Panc1 (cell line): ENCODE data around the gene EPHB2. TPM values are rescaled to one million over a fixed set of nuclear protein-coding genes. Genes with fewer than 3 reads are reported as not detected.

ENCODE experiments used
- ATAC-seq: fragments of 200-7000 bp; cut with Tn5 transposase; 2 replicates; pipeline ENCODE4 v1.9.1; 2020; ENCODE audit warnings: mild to moderate bottlenecking, moderate library complexity
- BruUV-seq: library from RNA; stranded (reverse); fragments of 400-500 nt; replicated peaks from 2 replicates; lab custom pipeline; 2021; lab: Mats Ljungman, UMichigan
- CTCF ChIA-PET: fragments of 300-600 bp; sonication (Branson Sonifier 250); formaldehyde crosslinking; loops from one replicate; lab custom pipeline; 2022; ENCODE audit warnings: antibody characterized with exemption; lab: Charles Lee
- POLR2A ChIA-PET: fragments of 300-600 bp; sonication (Branson Sonifier 250); formaldehyde crosslinking; loops from one replicate; lab custom pipeline; 2022; ENCODE audit warnings: antibody characterized with exemption; lab: Charles Lee
- DNase-seq: peaks from one replicate; pipeline ENCODE4 v3.0.0-alpha.2; 2010; ENCODE audit warnings: low read depth, low spot score
- H3K27ac ChIP-seq: 2 replicates; pipeline ENCODE4 v1.5.1; 2011; ENCODE audit warnings: mild to moderate bottlenecking, low read length, inconsistent platforms
- H3K27me3 ChIP-seq: fragments of 200-500 bp; sonication (Bioruptor generic); 2 replicates; pipeline ENCODE4 v1.6.0; 2014; ENCODE audit warnings: low read length, inconsistent platforms; ENCODE audit not compliant: control insufficient read depth, insufficient read depth
- H3K36me3 ChIP-seq: fragments of 200-500 bp; sonication (Bioruptor generic); 2 replicates; pipeline ENCODE4 v1.5.1; 2014; ENCODE audit warnings: inconsistent platforms, mild to moderate bottlenecking, low read length, moderate library complexity; ENCODE audit not compliant: control insufficient read depth, insufficient read depth
- H3K4me1 ChIP-seq: 2 replicates; pipeline ENCODE4 v1.5.1; 2011; ENCODE audit warnings: inconsistent platforms, mild to moderate bottlenecking, low read length, moderate library complexity; ENCODE audit not compliant: control insufficient read depth, insufficient read depth
- H3K4me3 ChIP-seq, 2 experiments: 2 replicates each; pipeline ENCODE4 v1.5.1; 2011 to 2012; ENCODE audit warnings: low read depth in 2 of 2, low read length in 2 of 2, mild to moderate bottlenecking in 2 of 2, inconsistent platforms in 1 of 2, moderate library complexity in 1 of 2
- H3K9me3 ChIP-seq: fragments of 200-500 bp; sonication (Bioruptor generic); 2 replicates; pipeline ENCODE4 v1.5.1; 2014; ENCODE audit warnings: low read depth, mild to moderate bottlenecking, inconsistent platforms, low read length, moderate library complexity; ENCODE audit not compliant: control insufficient read depth, insufficient read depth
- POLR2AphosphoS5 ChIP-seq: IDR thresholded peaks from 2 replicates; pipeline ENCODE4 v1.6.1; 2012; ENCODE audit warnings: mild to moderate bottlenecking, low read depth, low read length, moderate library complexity
- SIN3A ChIP-seq: IDR thresholded peaks from 2 replicates; pipeline ENCODE4 v1.6.1; 2012; ENCODE audit warnings: low read depth, mild to moderate bottlenecking, low read length, moderate library complexity, borderline replicate concordance; ENCODE audit not compliant: insufficient read depth
- TCF7L2 ChIP-seq: IDR thresholded peaks from 2 replicates; pipeline ENCODE4 v1.6.1; 2011; ENCODE audit warnings: mild to moderate bottlenecking, low read depth, low read length, inconsistent platforms
- in situ Hi-C: cut with HindIII; loops from 2 replicates; pipeline ENCODE4 v1.10.0; 2016; ENCODE audit warnings: low sequenced_read_pairs, low pct_unique_long_range_greater_than_20kb
- intact Hi-C: fragments of 100-400 bp; cut with micrococcal nuclease; formaldehyde crosslinking; loops from one replicate; pipeline ENCODE4 v1.10.0; 2022; ENCODE audit not compliant: unreplicated experiment
- total RNA-seq: library from RNA; stranded (reverse); gene quantifications from one replicate; pipeline ENCODE4 v1.2.1, GENCODE V29; 2021; ENCODE audit not compliant: unreplicated experiment
- TF ChIP-seq, protein P1 (sequence below): fragments of 450-650 bp; IDR thresholded peaks from 2 replicates; pipeline ENCODE4 v1.5.1; 2017; ENCODE audit warnings: mild to moderate bottlenecking
- TF ChIP-seq, protein P2 (sequence below), 2 experiments: IDR thresholded peaks; 2 replicates each; pipeline ENCODE4 v1.6.1; 2011 to 2012; ENCODE audit warnings: low read depth in 2 of 2, control low read depth in 1 of 2, low read length in 1 of 2, mild to moderate bottlenecking in 1 of 2, moderate library complexity in 1 of 2; ENCODE audit not compliant: insufficient read depth in 1 of 2

EPHB2 gene
- total RNA-seq, 1 experiment from 2014 or later: 29.0 TPM

DNA sequence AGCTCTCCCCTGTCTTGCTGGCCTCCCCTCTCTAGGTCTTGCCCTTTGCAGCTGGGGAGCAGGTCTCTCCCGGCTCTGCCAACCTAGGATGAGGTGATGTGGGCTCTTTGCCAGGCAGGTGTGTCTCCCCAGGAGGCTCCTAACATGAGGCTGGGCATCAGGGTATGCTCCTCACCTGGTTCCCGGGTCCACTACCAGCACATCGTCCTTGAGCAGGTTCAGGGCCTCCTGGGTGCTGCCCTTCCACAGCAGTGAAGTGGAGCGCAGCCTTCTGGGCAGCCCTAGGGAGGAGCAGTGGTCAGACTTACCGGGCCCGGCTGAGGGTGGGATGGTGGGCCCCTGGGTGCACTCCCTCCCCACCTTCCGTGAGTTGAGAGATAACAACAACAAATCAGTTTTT, 244.5 kb downstream of the EPHB2 start:
- Histone ChIP-seq H3K27me3 (no peaks in the 10 kb centered on the region), H3K27ac (no peak overlapping the region), H3K4me1 (no peaks in the 10 kb centered on the region), H3K36me3 (no peaks in the 10 kb centered on the region), H3K9me3 (no peaks in the 10 kb centered on the region), H3K4me3 (no peak overlapping the region)
- DNase-seq (no peak), ATAC-seq (peak; percentile 27; the same call in 1 of the 2 replicates)
- intact Hi-C loops (no loop called here), in situ Hi-C loops (no loop called here)
- BruUV-seq: no TSS peak
- ChIA-PET POLR2A (no interaction called here), CTCF (no interaction called here)
- TF ChIP-seq POLR2AphosphoS5 (no peak), SIN3A (no peak)
- TF ChIP-seq, protein P1, sequence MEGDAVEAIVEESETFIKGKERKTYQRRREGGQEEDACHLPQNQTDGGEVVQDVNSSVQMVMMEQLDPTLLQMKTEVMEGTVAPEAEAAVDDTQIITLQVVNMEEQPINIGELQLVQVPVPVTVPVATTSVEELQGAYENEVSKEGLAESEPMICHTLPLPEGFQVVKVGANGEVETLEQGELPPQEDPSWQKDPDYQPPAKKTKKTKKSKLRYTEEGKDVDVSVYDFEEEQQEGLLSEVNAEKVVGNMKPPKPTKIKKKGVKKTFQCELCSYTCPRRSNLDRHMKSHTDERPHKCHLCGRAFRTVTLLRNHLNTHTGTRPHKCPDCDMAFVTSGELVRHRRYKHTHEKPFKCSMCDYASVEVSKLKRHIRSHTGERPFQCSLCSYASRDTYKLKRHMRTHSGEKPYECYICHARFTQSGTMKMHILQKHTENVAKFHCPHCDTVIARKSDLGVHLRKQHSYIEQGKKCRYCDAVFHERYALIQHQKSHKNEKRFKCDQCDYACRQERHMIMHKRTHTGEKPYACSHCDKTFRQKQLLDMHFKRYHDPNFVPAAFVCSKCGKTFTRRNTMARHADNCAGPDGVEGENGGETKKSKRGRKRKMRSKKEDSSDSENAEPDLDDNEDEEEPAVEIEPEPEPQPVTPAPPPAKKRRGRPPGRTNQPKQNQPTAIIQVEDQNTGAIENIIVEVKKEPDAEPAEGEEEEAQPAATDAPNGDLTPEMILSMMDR: no peak
- TF ChIP-seq, protein P2, sequence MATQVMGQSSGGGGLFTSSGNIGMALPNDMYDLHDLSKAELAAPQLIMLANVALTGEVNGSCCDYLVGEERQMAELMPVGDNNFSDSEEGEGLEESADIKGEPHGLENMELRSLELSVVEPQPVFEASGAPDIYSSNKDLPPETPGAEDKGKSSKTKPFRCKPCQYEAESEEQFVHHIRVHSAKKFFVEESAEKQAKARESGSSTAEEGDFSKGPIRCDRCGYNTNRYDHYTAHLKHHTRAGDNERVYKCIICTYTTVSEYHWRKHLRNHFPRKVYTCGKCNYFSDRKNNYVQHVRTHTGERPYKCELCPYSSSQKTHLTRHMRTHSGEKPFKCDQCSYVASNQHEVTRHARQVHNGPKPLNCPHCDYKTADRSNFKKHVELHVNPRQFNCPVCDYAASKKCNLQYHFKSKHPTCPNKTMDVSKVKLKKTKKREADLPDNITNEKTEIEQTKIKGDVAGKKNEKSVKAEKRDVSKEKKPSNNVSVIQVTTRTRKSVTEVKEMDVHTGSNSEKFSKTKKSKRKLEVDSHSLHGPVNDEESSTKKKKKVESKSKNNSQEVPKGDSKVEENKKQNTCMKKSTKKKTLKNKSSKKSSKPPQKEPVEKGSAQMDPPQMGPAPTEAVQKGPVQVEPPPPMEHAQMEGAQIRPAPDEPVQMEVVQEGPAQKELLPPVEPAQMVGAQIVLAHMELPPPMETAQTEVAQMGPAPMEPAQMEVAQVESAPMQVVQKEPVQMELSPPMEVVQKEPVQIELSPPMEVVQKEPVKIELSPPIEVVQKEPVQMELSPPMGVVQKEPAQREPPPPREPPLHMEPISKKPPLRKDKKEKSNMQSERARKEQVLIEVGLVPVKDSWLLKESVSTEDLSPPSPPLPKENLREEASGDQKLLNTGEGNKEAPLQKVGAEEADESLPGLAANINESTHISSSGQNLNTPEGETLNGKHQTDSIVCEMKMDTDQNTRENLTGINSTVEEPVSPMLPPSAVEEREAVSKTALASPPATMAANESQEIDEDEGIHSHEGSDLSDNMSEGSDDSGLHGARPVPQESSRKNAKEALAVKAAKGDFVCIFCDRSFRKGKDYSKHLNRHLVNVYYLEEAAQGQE (IDR thresholded peaks at IDR 0.05; ENCODE audit: insufficient read depth in 1 of 2, low read depth in 2 of 2, low read length in 1 of 2): no peak

DNA sequence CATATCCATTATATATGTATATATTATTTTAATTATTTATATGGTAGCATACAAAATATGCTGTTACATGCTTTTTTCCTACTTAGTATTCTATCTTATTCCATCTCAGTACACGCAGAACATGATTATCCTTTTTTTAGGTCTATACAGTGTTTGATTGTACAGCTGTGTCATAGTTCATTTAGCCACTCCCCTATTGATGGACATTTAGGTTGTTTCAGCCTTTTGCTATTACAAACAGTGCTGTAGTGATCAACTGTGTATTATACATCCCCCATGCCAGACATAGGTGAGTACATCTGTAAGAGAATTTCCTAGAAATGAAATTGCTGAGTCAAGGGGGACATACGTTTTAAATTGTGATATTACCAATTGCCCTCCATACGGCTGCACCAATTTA, 246.4 kb downstream of the EPHB2 start:
- H3K9me3 ChIP-seq: no peaks in the 10 kb centered on the region
- H3K4me3 ChIP-seq: no peak overlapping the region
- DNase-seq (no peak), ATAC-seq (no peak)
- no peaks in the 10 kb centered on the region for H3K4me1 ChIP-seq
- in situ Hi-C loops: no loop called here
- ChIA-PET CTCF (no interaction called here), POLR2A (no interaction called here)
- no peak for TF ChIP-seq POLR2AphosphoS5
- TF ChIP-seq, protein P1: no peak
- intact Hi-C loops: no loop called here
- no peak overlapping the region for H3K27ac ChIP-seq
- no TSS peak for BruUV-seq
- H3K36me3 ChIP-seq: no peaks in the 10 kb centered on the region
- no peaks in the 10 kb centered on the region for H3K27me3 ChIP-seq

DNA sequence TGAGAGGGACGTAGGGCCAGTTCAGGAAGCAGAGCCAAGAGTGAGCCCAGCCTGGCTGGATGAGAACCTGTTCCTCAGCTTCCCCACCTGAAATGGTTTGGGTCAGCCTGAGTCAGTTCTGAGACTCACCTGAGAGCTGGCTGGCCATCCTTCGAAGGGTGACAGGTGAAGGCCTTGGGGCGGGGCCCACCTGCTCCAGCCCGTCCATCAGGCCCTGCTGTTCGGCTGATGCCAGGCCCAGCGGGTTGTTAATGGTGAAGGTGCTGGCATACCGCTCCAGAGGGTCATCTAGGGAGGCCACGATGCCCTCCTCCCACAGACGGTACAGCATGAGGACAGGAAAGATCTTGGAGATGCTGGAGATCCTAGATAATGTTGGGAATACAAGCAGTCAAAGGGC, 247.9 kb downstream of the EPHB2 start:
- no peaks in the 10 kb centered on the region for H3K9me3 ChIP-seq
- no peak overlapping the region for H3K27ac ChIP-seq
- ATAC-seq: no peak
- intact Hi-C loops (no loop called here), in situ Hi-C loops (no loop called here)
- H3K36me3 ChIP-seq: no peaks in the 10 kb centered on the region
- no peaks in the 10 kb centered on the region for H3K4me1 ChIP-seq
- H3K27me3 ChIP-seq: no peaks in the 10 kb centered on the region
- POLR2A ChIA-PET: no interaction called here
- no TSS peak for BruUV-seq
- TF ChIP-seq, protein P2 (IDR thresholded peaks at IDR 0.05; ENCODE audit: insufficient read depth in 1 of 2, low read depth in 2 of 2, low read length in 1 of 2): no peak
- no peak for TF ChIP-seq POLR2AphosphoS5
- no peak for TF ChIP-seq SIN3A
- TF ChIP-seq TCF7L2: no peak
- TF ChIP-seq, protein P1: no peak
- CTCF ChIA-PET: no interaction called here
- H3K4me3 ChIP-seq: no peak overlapping the region
- DNase-seq: no peak
